ENCODE data around the gene RELN.

RELN gene

GRCh38 chr7:103715376-103716120, 273.9 kb downstream of the RELN start:
- no peak for DNase-seq (ENCODE audit: low spot score)

DNA sequence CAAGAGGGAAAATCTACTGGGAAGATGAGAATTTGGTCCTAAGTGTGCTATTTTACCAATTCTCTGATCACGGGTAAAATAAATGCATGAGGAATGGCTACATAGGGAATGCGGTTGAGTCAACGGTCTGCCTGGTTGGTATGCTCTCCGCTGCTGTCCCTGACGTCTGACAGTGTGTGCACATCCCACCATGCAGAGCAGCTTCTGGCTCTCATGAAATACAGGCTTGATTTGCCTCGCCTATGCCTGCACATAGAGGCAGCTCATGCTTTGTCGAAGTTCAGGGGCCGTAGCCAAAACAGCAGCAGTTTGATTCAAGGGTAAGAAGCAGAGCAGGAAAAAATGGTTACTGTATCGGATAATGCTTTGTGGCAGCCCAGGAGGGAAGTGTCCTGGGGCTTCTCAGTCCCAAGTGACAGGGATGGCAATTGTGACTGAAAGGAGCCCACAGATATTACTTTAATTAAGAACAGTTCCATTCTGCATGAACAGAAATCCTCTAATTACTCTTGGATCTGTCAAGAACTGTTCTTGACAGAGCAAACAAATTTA, 275.0 kb downstream of the RELN start:
- DNase-seq (ENCODE audit: low spot score) = no peak

DNA sequence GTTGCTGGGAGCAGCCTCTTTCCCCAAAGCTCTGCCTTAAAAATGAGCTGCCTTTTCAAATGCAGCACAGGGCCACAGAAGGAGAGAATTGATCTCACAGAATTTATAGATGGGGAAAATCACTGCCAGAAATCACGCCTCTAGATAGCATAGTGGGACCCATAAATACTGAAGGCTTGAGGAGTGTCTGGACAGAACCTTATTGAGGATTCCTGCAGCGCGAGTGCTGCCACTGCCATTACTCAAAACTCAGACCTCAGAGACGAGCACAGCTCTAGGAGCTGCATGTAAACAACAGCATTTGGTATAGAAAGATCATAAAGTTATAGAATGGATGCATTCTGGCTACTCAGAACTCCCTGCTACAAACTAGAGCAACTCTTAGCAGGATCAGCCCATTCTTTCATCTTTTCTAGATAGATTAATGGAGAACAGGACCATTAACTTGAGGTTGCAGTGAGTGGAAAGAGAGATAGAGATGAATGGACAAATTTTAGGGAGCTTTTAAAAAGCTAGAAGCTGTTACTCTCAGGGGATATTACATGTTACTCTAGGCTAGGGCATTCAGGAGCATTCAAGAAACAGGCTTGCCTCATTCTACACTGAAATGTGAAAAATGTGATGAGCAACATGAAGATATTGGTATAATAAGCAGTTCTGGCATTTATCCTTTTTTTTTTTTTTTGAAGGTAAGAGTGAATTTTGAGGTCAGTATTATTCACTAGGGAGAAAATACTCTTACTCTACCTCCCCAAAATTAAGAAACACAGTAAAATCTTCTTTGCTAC, 276.3 kb downstream of the RELN start:
- no peak for DNase-seq (ENCODE audit: low spot score)

DNA sequence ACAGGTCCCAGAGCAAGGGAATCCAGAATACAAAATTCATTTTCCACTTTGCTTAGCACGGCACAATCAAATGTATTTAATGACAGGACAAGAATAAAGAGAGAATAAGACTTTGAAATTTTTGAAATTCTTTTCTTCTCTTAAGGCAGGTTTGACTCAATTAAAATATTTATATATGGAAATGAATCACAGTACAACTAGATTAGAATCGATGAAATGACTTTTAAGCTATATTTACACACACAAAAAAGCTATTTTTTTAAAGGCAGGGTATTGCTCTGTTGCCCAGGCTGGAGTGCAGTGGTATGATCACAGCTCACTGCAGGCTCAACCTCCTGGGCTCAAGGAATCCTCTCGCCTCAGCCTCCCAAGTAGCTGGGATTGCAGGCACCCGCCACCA, 278.0 kb downstream of the RELN start:
- DNase-seq (ENCODE audit: low spot score) = no peak

- peak; percentile 18 for DNase-seq (ENCODE audit: low spot score)
Measured at GRCh38 chr7:103710247-103710646, 279.2 kb downstream of the RELN start.

DNA sequence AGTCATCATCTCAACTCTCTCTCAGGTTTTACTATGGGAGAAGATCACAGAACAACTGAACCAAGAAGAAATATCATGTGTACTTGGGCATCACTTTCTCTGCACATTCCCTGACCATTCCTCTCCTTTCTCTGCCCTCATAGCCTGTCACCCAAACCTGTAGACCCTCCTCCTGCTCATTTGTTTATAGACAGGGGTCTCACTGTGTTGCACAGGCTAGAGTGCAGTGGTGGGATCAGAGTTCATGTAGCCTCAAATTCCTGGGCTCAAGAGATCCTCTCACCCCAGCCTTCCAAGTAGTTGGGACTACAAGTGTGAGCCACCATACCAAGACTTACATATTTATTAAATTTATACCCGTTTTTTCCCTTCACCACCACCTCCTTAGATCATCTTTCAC, 282.7 kb downstream of the RELN start:
- no peak for DNase-seq (ENCODE audit: low spot score)

DNA sequence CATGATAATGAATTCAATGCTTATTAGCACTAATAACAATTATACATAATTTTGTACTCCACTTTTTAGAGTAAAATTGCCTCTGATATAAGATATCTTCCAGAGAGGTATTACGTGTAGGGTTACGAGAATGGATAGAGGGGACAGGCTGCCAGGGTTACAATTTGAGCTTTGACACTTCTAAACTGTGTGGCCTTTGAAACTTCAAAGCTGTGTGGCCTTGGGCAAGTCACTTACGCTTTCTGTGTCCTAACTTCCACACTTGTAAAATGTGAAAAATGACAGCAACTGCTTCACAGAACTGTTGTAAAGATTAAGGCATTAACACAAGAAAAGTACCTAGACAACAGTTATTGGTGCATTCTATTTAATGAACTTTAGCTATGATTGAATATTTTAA, 283.9 kb downstream of the RELN start:
- no peak for DNase-seq (ENCODE audit: low spot score)

GRCh38 chr7:103704701-103705100, 284.8 kb downstream of the RELN start:
- no peak for DNase-seq (ENCODE audit: low spot score)

DNA sequence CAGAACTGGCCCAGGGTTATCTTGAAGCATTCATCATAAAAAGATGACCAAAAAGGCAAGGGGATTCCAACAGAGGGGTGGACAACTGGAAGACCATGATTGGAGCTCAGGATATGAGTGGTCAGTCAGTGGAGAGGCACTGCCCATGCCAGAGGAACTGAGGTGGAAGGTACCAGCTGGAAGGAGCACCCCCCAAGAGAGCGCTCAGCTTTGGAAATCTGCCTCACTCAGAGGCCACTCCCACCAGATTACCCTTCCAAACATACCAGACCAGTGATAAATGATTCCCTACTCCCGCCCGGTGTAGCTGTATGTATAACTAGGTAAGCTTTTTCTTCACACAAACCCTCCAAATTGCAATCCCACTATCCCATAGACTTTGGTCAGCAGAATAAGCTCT, 286.5 kb downstream of the RELN start:
- DNase-seq (ENCODE audit: low spot score) = no peak

DNA sequence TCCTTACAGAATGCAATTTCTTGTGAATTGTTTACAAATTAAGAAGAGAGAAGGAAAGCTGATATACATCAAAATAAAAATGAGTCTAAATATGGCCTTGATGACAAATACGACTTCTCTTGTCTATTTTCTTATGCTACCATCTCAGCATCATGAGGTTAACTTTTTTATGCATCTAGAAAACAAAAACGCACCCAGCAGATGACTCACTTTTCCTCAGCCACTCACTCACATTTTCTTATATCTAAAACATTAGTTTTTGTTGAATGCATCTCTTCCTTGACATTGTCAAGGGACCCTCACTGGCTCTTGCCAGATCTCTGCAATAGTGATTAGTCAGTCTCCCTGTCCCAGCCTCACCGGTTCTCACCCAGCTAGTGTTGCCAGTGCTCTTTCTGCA, 287.0 kb downstream of the RELN start:
- no peak for DNase-seq (ENCODE audit: low spot score)

DNA sequence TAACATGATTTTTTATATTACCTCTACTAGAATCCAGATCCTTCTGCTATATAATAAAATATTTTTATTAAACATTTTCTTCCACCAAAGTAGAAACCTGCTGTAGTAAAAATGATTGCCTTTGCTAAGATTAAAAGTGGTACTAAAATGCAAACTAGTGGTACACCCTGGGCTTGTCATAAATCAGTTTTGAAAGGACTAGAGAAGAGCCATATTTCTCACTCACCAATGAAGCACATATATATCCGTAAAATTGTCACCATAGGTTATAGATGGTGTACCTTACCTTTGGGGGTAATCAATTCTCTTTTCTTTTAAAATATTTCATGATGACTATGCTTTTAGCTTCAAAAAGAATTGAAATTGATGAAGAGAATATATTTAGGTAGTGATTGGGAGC, 290.4 kb downstream of the RELN start:
- no peak for DNase-seq (ENCODE audit: low spot score)

DNA sequence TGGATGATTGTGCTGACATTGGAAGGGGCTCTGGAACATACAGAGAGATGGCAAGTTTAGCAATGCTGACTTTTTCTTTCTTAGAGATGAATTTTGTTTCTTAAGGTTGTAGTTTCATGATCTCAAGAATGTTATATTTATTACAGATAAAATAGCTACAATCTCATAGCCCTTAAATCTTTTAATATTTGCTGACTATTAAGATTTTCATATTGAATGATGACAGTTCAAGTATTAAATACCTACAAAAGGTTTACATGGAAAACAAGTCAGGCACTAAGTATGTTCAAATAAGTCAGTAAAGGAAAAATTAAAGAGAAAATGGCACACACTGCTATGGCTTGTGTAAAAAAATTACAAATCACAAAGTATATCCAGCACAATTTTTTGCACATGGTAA, 291.4 kb downstream of the RELN start:
- DNase-seq (ENCODE audit: low spot score) = no peak

DNA sequence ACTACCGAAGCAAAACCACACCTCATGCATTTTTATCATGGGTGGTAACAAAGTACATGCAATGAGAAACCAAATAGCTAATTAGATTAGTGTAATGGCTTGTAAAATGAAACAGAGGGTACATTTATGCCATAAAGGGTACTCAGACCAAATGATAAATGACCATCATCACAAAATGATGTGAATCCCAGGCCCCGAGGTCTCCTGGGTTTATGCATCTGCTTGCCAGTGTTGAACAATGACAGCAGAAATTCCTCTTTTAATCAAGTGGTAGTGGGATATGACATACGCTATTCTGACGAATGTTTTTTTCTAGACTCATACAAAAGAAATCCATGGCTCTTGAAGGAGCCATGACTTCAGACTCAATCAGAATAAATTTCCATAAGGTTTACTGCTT, 293.9 kb downstream of the RELN start:
- no peak for DNase-seq (ENCODE audit: low spot score)

- DNase-seq (ENCODE audit: low spot score) = no peak
Measured at GRCh38 chr7:103694304-103694703, 295.2 kb downstream of the RELN start.

- DNase-seq (ENCODE audit: low spot score) = no peak
Measured at GRCh38 chr7:103691291-103691690, 298.2 kb downstream of the RELN start.

DNA sequence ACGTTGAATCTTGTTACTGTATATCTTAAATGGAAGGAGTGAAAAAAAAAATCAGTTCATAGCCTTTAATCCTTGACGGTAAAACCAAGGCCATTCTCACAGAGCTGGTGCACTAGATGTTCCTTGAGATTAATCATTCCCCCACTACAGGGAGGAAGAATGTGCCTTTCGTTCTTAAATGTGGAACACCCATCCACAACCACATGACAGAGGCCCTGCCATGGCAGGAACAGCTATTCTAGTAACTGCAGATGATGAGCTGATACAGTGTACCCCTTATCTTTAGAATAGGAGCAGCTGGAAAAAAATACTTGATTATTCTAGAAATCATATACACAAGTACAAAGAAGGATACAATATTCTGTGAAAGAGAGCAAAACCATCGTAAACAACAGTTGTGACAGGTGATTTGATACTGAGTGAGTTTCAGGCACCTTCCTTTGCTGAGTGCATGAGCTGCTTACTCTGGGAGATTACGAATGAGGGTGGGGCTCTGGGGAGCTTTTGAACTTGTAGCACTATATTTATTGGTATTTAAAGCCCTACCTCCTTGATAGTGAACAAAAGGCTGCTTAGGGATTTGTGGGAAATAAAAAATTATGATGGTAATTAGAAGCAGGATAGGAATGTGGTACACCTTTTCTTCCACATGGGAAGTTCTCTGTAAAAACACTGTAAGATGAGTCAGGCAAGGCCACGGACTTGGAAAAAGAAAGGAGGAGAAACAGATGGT, 299.1 kb downstream of the RELN start:
- DNase-seq (ENCODE audit: low spot score) = no peak

DNA sequence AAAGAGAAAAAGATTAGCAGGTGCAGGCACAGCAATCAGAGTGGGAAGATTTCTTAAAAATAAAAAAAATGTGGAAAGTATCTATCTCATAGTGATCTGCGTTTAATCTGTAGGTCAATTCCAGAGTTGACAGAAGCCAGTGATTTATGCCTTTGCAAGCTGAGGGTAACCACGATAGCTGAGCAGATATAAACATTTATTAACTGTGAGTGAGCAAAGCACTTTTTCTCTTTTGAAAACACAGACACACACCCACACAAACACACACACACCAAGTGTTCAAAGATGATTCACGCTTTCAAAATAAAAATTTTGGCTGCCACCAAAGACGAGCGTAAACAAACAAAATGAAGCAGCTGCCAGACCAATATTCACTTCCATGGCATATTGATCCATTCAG, 300.2 kb downstream of the RELN start:
- no peak for DNase-seq (ENCODE audit: low spot score)

- DNase-seq (ENCODE audit: low spot score) = no peak
Measured at GRCh38 chr7:103687951-103688350, 301.5 kb downstream of the RELN start.

- no peak for DNase-seq (ENCODE audit: low spot score)
Measured at GRCh38 chr7:103687272-103687671, 302.2 kb downstream of the RELN start.

DNA sequence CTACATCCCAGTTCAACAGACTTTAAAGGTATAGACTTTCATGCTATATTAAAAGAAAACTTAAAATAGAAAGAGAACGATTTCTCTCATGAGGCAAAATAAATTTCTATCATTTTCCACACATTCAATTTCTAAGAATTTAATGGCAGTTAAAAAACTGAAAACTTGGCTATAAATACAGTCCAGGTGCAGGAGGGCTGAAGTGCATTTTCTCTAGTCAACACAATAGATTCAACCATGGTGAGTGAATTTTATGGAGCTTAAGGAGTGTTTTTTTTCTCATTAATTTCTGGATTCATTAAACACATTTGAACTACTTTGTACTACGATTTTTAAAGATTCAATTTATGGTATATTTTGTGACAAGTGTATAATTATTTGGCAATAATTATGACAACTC, 302.7 kb downstream of the RELN start:
- DNase-seq (ENCODE audit: low spot score) = no peak

DNA sequence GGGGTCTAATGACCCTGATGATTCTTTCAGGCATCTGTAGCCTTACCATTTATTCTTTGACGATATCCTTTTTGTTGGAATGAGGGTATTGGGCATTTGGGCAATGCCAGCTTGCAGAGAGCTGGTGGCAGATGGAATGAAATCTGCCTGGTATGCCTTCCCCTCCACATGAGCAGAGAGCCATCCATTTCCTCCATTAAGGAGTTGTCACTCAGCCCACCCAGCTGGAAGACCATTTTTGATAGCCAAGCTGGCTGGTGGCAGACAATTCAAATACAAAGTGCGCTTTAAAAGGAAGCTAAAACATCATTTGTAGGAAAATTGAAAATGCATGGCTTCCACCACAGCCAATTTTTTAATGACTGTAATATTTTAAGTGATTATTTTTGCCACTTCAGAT, 303.4 kb downstream of the RELN start:
- no peak for DNase-seq (ENCODE audit: low spot score)

DNA sequence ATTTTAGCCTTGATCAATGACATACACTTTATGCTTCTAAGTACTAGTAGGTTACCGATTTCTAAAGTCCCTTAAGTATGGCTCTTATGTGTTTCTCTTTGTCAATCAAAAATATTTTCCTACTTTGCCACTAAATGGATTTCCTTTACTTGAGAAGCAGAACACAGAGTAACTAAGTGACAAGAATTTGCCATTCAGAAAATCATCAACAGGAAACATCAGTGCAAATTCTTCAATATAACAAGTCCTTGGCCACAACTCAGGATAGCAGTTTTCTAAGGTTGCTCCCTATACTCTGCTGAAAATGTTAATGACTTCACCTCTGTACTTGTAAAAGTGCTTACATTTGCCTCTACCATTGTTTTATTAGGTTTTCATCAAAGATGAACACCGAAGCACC, 303.8 kb downstream of the RELN start:
- no peak for DNase-seq (ENCODE audit: low spot score)

GRCh38 chr7:103683348-103683747, 306.1 kb downstream of the RELN start:
- no peak for DNase-seq (ENCODE audit: low spot score)

All from AG20443 (cell line).